Colonic mucosa (tissue), 4 donors: ENCODE measurements around the gene ADIPOR2. TPM values are rescaled to one million over a fixed set of nuclear protein-coding genes. Genes with fewer than 3 reads are reported as not detected.

ENCODE experiments used
- DNase-seq: peaks from one replicate; pipeline ENCODE4 v3.0.0-alpha.2; 2020
- H3K27ac ChIP-seq: fragments of 200-600 bp; one replicate; pipeline ENCODE4 v1.8.0; 2021
- H3K27me3 ChIP-seq: fragments of 200-600 bp; one replicate; pipeline ENCODE4 v1.8.0; 2021
- H3K36me3 ChIP-seq: fragments of 200-600 bp; one replicate; pipeline ENCODE4 v1.8.0; 2021
- H3K4me1 ChIP-seq: fragments of 200-600 bp; one replicate; pipeline ENCODE4 v1.8.0; 2021; ENCODE audit warnings: mild to moderate bottlenecking
- H3K4me3 ChIP-seq: fragments of 200-600 bp; one replicate; pipeline ENCODE4 v1.8.0; 2021
- H3K9ac ChIP-seq, 2 donors: one replicate each; pipeline ENCODE4 v1.7.0; 2013; ENCODE audit warnings: control low read depth in 2 of 2, low read depth in 2 of 2, low read length in 2 of 2
- H3K9me3 ChIP-seq: fragments of 200-600 bp; one replicate; pipeline ENCODE4 v1.8.0; 2021
- intact Hi-C: fragments of 100-400 bp; cut with DNase I; formaldehyde crosslinking; loops from one replicate; pipeline ENCODE4 v1.14.1; 2022
- total RNA-seq, 2 donors: library from RNA; stranded (reverse); fragmentation: NEBNext Ultra II Directional in 1 of 2; extraction: Animal tissue kit (Norgen Biotek cat#: 25700) in 1 of 2; gene quantifications; one replicate each; pipeline ENCODE4 v1.2.1, GENCODE V29; 2021
- TF ChIP-seq, protein P1 (sequence below): fragments of 200-600 bp; IDR thresholded peaks from one replicate; pipeline ENCODE4 v1.8.0; 2022; ENCODE audit warnings: antibody characterized with exemption, mild to moderate bottlenecking
- donor health status: healthy.
- donor health status: DM: no; HTN: no; CAD: no.
- donor health status: DM: no; HTN: no; CAD: no.

Gene ADIPOR2
- total RNA-seq, 2 donors from 2014 or later = 68.3 to 138 TPM

DNA sequence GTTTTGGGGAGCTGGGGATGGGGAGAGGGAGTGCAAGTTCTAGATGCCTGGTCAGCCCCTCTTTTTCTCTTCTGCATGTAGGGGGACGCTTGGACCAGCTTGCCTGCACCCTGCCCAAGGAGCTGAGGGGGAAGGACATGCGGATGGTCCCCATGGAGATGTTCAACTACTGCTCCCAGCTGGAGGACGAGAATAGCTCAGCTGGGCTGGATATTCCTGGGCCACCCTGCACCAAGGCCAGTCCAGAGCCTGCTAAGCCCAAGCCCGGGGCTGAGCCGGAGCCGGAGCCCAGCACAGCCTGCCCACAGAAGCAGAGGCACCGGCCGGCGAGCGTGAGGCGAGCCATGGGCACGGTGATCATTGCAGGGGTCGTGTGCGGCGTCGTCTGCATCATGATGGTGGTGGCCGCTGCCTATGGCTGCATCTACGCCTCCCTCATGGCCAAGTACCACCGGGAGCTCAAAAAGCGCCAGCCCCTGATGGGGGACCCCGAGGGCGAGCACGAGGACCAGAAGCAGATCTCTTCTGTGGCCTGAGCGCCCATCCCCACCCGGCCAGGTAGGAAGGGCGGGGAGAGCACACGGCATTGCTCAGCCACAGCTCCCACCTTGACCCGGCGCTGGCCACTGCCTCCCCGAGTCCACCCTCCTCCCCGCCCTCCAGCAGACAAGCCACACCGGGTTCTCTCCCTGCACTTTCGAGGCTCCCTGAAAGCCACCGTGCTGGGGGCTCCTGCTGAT, 143.5 kb downstream of the ADIPOR2 start:
- no peak for DNase-seq
- TF ChIP-seq, protein P1, sequence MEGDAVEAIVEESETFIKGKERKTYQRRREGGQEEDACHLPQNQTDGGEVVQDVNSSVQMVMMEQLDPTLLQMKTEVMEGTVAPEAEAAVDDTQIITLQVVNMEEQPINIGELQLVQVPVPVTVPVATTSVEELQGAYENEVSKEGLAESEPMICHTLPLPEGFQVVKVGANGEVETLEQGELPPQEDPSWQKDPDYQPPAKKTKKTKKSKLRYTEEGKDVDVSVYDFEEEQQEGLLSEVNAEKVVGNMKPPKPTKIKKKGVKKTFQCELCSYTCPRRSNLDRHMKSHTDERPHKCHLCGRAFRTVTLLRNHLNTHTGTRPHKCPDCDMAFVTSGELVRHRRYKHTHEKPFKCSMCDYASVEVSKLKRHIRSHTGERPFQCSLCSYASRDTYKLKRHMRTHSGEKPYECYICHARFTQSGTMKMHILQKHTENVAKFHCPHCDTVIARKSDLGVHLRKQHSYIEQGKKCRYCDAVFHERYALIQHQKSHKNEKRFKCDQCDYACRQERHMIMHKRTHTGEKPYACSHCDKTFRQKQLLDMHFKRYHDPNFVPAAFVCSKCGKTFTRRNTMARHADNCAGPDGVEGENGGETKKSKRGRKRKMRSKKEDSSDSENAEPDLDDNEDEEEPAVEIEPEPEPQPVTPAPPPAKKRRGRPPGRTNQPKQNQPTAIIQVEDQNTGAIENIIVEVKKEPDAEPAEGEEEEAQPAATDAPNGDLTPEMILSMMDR = no peak
- no peaks in the 10 kb centered on the region for H3K4me1 ChIP-seq
- no peaks in the 10 kb centered on the region for H3K9me3 ChIP-seq
- H3K27me3 ChIP-seq = peaks cover 6% of the 10 kb centered on the region
- H3K9ac ChIP-seq = no peak overlapping the region
- H3K36me3 ChIP-seq = no peaks in the 10 kb centered on the region
- no peak overlapping the region for H3K4me3 ChIP-seq
- H3K27ac ChIP-seq = no peak overlapping the region
- intact Hi-C loops = no loop called here

DNA sequence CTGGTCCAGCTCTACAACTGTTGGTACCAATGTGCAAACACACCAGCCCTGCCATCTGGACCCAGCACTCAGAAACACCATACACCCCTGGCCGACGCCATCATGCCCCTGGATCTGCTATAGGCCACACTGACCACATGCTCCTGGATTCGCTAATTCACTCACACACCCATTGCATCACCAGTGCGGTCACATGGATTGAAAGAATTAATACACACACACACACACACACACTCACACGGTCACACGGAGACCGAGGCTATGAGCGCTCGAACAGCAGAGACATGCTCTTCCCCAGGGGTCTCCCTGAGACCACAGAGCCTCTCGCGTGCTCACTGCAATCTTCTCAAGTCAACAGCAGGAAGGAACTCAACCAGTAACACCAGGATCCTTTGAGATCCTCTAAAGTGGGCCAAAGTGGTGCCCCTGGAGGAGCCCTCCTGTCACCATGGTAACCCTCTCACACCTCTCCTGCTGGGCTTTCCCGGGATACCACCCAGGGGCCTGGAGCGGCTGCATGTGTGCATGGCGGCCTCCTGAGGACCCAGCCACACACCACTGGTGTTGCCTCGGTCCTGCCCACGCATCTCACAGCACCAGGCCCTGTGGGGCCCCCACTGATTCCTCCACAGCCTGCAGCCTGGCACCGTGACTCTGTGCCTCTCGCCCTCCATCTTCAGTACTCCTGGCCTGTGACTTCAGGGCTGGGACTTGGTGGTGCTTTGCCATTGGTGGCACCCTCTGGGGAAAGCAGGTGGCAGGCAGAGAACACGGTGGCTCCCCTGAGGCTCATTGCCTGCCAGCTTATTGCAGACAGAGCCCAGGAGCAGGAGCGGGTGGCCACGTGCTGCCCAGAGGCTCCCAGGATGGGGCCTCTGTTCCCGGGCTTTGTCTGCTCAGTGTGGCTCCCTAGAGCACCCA, 144.6 kb downstream of the ADIPOR2 start:
- peaks cover 5% of the 10 kb centered on the region for H3K27me3 ChIP-seq
- no peak overlapping the region for H3K9ac ChIP-seq
- TF ChIP-seq, protein P1 = no peak

DNA sequence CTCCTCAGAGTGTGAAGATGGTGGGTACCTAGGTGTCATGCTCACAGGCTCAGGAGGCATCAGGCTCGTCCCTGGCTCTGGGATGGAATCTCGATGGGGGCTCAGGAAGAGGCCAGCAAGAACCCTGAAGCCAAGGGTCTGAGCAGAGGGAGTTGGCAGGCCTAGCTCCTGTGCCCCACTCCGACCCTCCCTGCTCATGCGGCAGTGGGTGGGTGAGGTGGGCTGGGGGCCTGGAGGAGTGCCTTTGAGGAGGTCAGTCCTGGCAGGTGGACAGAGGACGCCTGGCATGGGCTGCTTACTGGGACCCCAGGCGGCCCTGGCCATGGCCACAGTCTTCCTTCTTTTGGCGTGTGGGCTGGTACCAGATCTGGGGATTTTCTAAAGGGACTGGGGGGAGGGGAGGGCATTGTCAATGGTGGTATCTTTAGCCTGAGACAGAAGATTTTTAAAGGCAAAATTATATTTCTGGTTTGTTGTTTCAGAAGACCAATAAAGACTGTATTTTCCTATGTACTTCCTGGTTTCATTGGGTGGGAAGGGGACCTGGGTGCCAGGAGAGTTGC, 145.5 kb downstream of the ADIPOR2 start:
- TF ChIP-seq, protein P1 = no peak
- H3K27me3 ChIP-seq = no peaks in the 10 kb centered on the region
- H3K4me3 ChIP-seq = no peak overlapping the region
- H3K9me3 ChIP-seq = no peaks in the 10 kb centered on the region
- H3K4me1 ChIP-seq = no peaks in the 10 kb centered on the region
- no peaks in the 10 kb centered on the region for H3K36me3 ChIP-seq
- no peak overlapping the region for H3K27ac ChIP-seq
- intact Hi-C loops = no loop called here
- H3K9ac ChIP-seq = no peak overlapping the region
- DNase-seq = no peak

More for the DNA sequence above, 144.6 kb downstream of the ADIPOR2 start:
- Histone ChIP-seq H3K4me3 (no peak overlapping the region), H3K27ac (no peak overlapping the region), H3K36me3 (no peaks in the 10 kb centered on the region), H3K9me3 (no peaks in the 10 kb centered on the region), H3K4me1 (no peaks in the 10 kb centered on the region)
- no peak for DNase-seq
- intact Hi-C loops = no loop called here

DNA sequence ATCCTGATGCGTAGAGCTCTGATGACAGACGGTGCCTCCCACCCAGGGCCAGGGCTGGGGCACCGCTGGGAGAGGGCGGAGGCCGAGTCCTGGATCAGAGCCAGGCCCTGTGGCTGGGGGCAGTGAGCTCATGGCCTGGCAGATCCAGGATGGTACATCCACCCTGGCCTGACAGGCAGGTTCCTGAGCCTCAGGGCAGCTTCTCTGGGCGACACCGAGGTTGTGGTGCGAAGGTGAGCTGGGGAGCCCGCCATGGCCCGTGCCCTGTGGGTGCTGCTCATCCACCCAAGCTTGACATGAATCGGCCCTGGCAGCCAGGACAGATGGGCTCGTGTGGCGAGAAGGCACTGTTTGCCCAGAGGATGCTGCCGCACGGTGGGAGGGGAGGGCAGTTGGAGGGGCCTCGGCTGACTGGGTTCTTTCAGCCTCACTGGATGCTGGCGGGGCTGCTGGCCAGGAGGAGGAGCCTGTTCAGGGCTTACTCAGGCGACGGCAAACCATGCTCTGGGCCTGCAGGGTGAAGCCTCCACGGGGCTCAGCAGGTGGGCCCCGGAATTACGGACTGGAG, 146.1 kb downstream of the ADIPOR2 start:
- Histone ChIP-seq H3K36me3 (no peaks in the 10 kb centered on the region), H3K9ac (no peak overlapping the region), H3K4me1 (no peaks in the 10 kb centered on the region), H3K4me3 (no peak overlapping the region), H3K9me3 (no peaks in the 10 kb centered on the region), H3K27ac (no peak overlapping the region), H3K27me3 (no peaks in the 10 kb centered on the region)
- intact Hi-C loops = no loop called here
- no peak for DNase-seq
- TF ChIP-seq, protein P1 = no peak

DNA sequence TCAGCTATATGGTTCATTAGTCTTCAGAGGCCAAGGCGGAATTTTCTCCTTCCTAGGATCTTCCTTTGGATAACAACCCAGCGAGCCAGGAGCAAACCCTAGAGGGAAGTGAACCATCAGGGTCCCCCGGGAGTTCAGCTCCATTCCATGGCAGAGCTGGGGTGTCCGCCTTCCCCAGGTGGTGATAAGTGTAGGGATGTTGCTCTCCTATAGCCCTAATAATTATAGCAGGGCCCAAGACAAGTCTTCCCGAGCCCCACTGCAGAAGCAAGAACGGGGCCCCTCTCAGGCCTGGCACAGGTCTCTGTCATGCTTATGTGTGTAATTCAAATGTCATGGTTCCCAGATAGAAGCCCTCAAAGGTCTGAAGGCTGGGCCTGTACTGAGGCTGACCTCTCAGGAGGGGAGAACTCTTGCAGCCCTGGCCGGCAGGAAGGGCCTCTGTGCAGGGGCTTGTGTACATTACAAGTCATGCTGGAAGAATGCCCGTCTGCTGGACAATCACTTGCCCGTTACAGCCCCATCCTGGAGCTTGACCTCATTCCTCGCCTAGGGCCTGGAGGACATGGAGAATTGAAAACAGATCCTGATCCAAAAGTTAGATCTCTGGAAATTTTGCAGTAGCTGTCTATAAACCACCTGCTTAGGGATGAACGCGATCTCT, 146.8 kb downstream of the ADIPOR2 start:
- Histone ChIP-seq H3K9ac (no peak overlapping the region), H3K27ac (no peak overlapping the region), H3K36me3 (no peaks in the 10 kb centered on the region), H3K4me1 (no peaks in the 10 kb centered on the region), H3K27me3 (no peaks in the 10 kb centered on the region), H3K9me3 (no peaks in the 10 kb centered on the region), H3K4me3 (no peak overlapping the region)
- TF ChIP-seq, protein P1 = no peak
- intact Hi-C loops = no loop called here
- DNase-seq = no peak
